ENCODE measurements around the gene CCT8. TPM values are rescaled to one million over a fixed set of nuclear protein-coding genes. Genes with fewer than 3 reads are reported as not detected.

Gene CCT8
- total RNA-seq, 1 experiment from 2014 or later = 356 TPM

- Mint-ChIP-seq H3K27ac (no peak overlapping the region), H3K4me1 (peaks cover 2 to 5% of the 10 kb centered on the region in 2 experiments; a peak in 1 of 4 replicates), H3K36me3 (ENCODE audit: insufficient read depth in 1 of 3, low read depth in 3 of 3) (no peaks in the 10 kb centered on the region; a peak in 1 of 7 replicates), H3K9me3 (peaks cover 0 to 2% of the 10 kb centered on the region in 2 experiments; a peak in 1 of 5 replicates), H3K4me3 (no peak overlapping the region), H3K27me3 (ENCODE audit: low read depth) (peaks cover 3% of the 10 kb centered on the region)
- H3K4me2 ChIP-seq (ENCODE audit: insufficient read depth, insufficient read length, low read length) = no peak overlapping the region
- H2AK5ac ChIP-seq (ENCODE audit: insufficient read length, low read length) = no peak overlapping the region
- no peaks in the 10 kb centered on the region for H3K79me2 ChIP-seq (ENCODE audit: insufficient read depth, low read length)
- H2AFZ ChIP-seq (ENCODE audit: low read length) = no peak overlapping the region
- H2BK120ac ChIP-seq (ENCODE audit: low read depth, low read length, poor library complexity, severe bottlenecking) = no peak overlapping the region
- no peak overlapping the region for H2BK20ac ChIP-seq (ENCODE audit: low read depth, low read length, poor library complexity, severe bottlenecking)
- no peak overlapping the region for H3K18ac ChIP-seq (ENCODE audit: insufficient read length, low read depth, low read length)
- H3K23me2 ChIP-seq (ENCODE audit: insufficient read length, low read depth, low read length, poor library complexity, severe bottlenecking) = no peaks in the 10 kb centered on the region
- H3T11ph ChIP-seq (ENCODE audit: low read length) = no peak overlapping the region
- no peak overlapping the region for H3K9ac ChIP-seq (ENCODE audit: extremely low read depth, insufficient read length, low read length)
- H4K8ac ChIP-seq (replicated peaks; ENCODE audit: insufficient read length, low read depth, low read length) = no peak overlapping the region
- H3K79me1 ChIP-seq (ENCODE audit: insufficient read depth, low read depth, low read length, poor library complexity, severe bottlenecking) = no peaks in the 10 kb centered on the region
- TF ChIP-seq CTCF (conservative IDR thresholded peaks at IDR 0.05) = no peak
- H3K4me1 ChIP-seq (ENCODE audit: insufficient read depth, low read length) = no peaks in the 10 kb centered on the region
- H4K5ac ChIP-seq (ENCODE audit: insufficient read length, low read depth, low read length) = no peak overlapping the region
- H3K14ac ChIP-seq (ENCODE audit: insufficient read depth, low read length) = no peak overlapping the region
- no peak overlapping the region for H4K91ac ChIP-seq (ENCODE audit: insufficient read length, low read depth, low read length)
- no peaks in the 10 kb centered on the region for H3K27me3 ChIP-seq (ENCODE audit: insufficient read depth, low read length)
- no peak overlapping the region for H2BK12ac ChIP-seq (ENCODE audit: insufficient read length, low read depth, low read length)
- H3K23ac ChIP-seq (ENCODE audit: insufficient read length, low read depth, low read length) = no peak overlapping the region
- DNase-seq = no peak
- H3K4ac ChIP-seq (ENCODE audit: low read depth, low read length) = no peak overlapping the region
- H3K56ac ChIP-seq (ENCODE audit: insufficient read length, low read depth, low read length) = no peak overlapping the region
- H4K20me1 ChIP-seq (ENCODE audit: control insufficient read depth, insufficient read depth, insufficient read length) = no peaks in the 10 kb centered on the region
- H3K27ac ChIP-seq (ENCODE audit: insufficient read length, low read depth, low read length) = no peak overlapping the region
- WGBS (ENCODE audit: extremely low coverage, insufficient read length, low lambda C conversion rate) = no CpG with 5 or more reads among the region's 2 CpGs
- no peaks in the 10 kb centered on the region for H3K9me3 ChIP-seq (ENCODE audit: control insufficient read depth, low read depth, low read length)
- no peak overlapping the region for H2BK5ac ChIP-seq (ENCODE audit: insufficient read length, low read length)
- no peak overlapping the region for H2BK15ac ChIP-seq (ENCODE audit: low read depth, low read length)
Measured at GRCh38 chr21:29102791-29103257, 29.4 kb upstream of the CCT8 start.

All from H9 (cell line).